GM12873 (cell line): ENCODE data around the gene MCMBP.

Source experiments
- TF ChIP-seq, protein P1 (sequence below): IDR thresholded peaks from 2 replicates; pipeline ENCODE4 v1.5.1; 2012; ENCODE audit warnings: low read depth, mild to moderate bottlenecking, moderate library complexity, low read length, control low read depth; ENCODE audit not compliant: insufficient read depth; ENCODE audit errors: missing control alignments

MCMBP gene

DNA sequence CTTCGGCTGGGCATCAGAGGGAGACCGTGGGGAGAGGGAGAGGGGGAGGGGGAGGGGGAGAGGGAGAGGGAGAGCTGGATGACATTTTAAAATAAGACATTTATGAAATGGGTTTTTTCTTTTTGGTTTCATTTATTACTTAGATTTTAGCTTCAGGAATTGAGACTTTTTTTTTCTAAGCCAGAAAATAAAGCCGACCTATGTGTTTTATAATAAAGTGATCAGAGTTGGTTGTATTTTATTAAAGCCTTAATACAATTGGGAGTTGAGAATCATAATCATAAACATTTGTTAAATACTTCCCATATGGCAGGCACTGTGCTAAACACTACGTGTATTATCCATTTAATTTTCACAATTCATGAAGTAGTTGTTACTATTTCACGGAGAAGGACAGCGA lies 76.6 kb downstream of the MCMBP start:
- TF ChIP-seq, protein P1, sequence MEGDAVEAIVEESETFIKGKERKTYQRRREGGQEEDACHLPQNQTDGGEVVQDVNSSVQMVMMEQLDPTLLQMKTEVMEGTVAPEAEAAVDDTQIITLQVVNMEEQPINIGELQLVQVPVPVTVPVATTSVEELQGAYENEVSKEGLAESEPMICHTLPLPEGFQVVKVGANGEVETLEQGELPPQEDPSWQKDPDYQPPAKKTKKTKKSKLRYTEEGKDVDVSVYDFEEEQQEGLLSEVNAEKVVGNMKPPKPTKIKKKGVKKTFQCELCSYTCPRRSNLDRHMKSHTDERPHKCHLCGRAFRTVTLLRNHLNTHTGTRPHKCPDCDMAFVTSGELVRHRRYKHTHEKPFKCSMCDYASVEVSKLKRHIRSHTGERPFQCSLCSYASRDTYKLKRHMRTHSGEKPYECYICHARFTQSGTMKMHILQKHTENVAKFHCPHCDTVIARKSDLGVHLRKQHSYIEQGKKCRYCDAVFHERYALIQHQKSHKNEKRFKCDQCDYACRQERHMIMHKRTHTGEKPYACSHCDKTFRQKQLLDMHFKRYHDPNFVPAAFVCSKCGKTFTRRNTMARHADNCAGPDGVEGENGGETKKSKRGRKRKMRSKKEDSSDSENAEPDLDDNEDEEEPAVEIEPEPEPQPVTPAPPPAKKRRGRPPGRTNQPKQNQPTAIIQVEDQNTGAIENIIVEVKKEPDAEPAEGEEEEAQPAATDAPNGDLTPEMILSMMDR: no peak

- TF ChIP-seq, protein P1: no peak
Measured at GRCh38 chr10:119786117-119786769, 86.4 kb downstream of the MCMBP start.

DNA sequence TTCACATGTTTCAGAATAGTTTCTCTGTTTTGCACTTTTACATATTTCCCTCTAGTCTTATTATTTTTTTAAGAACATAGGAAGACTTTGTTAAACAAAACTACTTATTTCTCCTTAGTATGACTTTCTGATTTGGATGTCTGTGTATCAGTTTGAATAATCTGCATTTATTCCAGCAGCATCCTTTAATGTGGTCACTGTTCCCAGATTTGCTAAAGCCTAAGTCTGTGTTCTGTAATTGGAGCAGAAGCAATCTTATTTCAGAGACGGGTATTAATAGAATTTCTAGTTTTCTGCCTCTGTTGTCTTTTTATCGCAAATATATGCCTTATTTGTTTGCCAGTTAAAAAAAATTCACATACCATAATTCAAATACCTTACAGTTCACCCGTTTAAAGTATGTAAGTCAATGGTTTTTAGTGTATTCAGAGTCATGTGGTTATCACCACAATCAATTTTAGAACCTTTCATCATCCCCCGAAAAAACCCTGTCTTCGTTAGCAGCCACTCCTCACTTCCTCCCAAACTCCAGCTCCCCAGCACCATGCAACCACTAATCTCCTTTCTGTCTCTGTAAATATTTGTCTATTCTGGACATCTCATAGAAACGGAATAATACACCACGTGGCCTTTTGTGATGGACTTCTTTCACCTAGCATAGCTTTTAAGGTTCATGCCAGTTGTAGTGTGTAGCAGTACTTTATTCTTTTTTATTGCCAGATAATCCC lies 88.1 kb downstream of the MCMBP start:
- TF ChIP-seq, protein P1: no peak

GRCh38 chr10:119783665-119784027 lies 89.0 kb downstream of the MCMBP start:
- TF ChIP-seq, protein P1: no peak

GRCh38 chr10:119782981-119783664 lies 89.5 kb downstream of the MCMBP start:
- TF ChIP-seq, protein P1: no peak

DNA sequence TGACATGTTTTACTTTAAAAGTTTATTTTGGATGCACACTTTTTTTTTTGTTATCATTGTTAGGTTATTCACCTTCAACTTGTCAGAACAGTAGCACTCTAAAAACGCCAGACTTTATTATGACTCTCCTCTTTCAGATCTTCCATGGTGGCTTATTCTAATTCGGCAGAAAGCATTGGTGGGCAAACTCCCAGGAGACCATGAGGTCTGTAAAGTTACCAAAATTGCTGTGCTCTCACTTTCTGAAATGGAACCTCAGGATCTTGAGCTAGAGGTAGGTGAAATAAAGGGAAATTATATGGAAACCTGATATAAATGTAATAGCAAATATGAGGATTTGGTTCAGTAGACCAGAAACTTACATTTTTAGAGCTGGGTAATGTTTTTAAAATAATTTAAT lies 91.1 kb downstream of the MCMBP start:
- TF ChIP-seq, protein P1: no peak

DNA sequence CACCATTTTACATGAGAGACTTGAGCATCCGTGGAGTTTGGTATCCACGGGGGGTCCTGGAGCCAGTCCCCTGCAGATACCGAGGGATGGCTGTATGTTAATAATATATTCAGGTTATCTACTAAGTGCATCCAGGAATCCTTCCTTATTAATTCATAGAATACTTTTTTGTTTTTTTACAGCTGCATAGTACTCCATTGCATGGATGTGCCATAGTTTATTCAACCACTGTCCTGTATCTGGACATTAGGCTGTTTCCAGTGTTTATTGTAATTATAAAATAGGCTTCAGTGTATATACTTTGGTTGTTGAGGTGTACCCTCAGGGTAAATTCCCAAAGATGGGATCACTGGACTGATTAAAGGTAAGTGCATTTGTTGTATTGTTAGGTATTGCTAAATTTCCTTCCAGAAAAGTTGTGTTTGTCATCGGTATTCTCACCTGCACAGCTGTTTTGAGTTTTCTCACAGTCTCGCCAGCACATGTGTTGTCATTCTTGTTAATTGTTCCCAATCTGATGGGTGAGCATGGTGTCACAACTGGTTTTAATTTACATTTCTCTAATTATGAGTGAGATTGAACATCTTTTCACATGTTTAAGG lies 91.7 kb downstream of the MCMBP start:
- TF ChIP-seq, protein P1: no peak
